ENCODE measurements around the gene OR5A1.

OR5A1 gene

GRCh38 chr11:59437770-59438169, 1.5 kb downstream of the OR5A1 start:
- no peak for TF ChIP-seq CTCF (IDR thresholded peaks at IDR 0.05)

- TF ChIP-seq CTCF (IDR thresholded peaks at IDR 0.05), result no peak
Observed at GRCh38 chr11:59448484-59448883, 12.2 kb downstream of the OR5A1 start.

GRCh38 chr11:59456661-59457060, 20.4 kb downstream of the OR5A1 start, which contains the start of gene OR4D6:
OR4D6 (plus strand) TSS chr11:59456961; CDS start chr11:59456961, 0 bp downstream.
- TF ChIP-seq CTCF (IDR thresholded peaks at IDR 0.05), result no peak

GRCh38 chr11:59459916-59460315, 23.6 kb downstream of the OR5A1 start:
- TF ChIP-seq CTCF (IDR thresholded peaks at IDR 0.05), result no peak

- TF ChIP-seq CTCF (IDR thresholded peaks at IDR 0.05), result no peak
Observed at GRCh38 chr11:59463190-59463641, 26.9 kb downstream of the OR5A1 start.

GRCh38 chr11:59473015-59473414, 36.7 kb downstream of the OR5A1 start, which contains the start of gene OR4D10:
OR4D10 (plus strand) TSS chr11:59473315; CDS start chr11:59477430, 4,115 bp downstream.
- no peak for TF ChIP-seq CTCF (IDR thresholded peaks at IDR 0.05)

GRCh38 chr11:59475176-59475575, 38.9 kb downstream of the OR5A1 start:
- TF ChIP-seq CTCF (IDR thresholded peaks at IDR 0.05), result no peak

GRCh38 chr11:59479906-59480305, 43.6 kb downstream of the OR5A1 start:
- TF ChIP-seq CTCF (IDR thresholded peaks at IDR 0.05), result no peak
